NT2/D1 (cell line): ENCODE data around the gene TEX2.

ENCODE experiments used
- SUZ12 ChIP-seq: IDR thresholded peaks from 2 replicates; pipeline ENCODE4 v1.6.1; 2011; ENCODE audit not compliant: insufficient read length, insufficient read depth; ENCODE audit errors: extremely low read depth
- YY1 ChIP-seq: IDR thresholded peaks from 2 replicates; pipeline ENCODE4 v1.6.1; 2011; ENCODE audit not compliant: insufficient read length, insufficient read depth
- ZNF274 ChIP-seq: IDR thresholded peaks from 2 replicates; pipeline ENCODE4 v1.6.1; 2011; ENCODE audit warnings: mild to moderate bottlenecking, low read depth, low read length

- TF ChIP-seq ZNF274 (no peak), YY1 (no peak), SUZ12 (no peak)
These were observed 75.0 kb downstream of the TEX2 start for GRCh38 chr17:64188088-64188487.
